GM12891 (cell line): Measurements from ENCODE around the gene HMHB1.

Source experiments
- PAX5 ChIP-seq: IDR thresholded peaks from 2 replicates; pipeline ENCODE4 v1.6.1; 2011; ENCODE audit warnings: low read length, moderate library complexity, mild to moderate bottlenecking; ENCODE audit not compliant: insufficient read depth, severe bottlenecking
- POLR2A ChIP-seq: IDR thresholded peaks from 2 replicates; pipeline ENCODE4 v1.6.1; 2011; ENCODE audit warnings: low read depth, low read length, control low read depth
- POLR2AphosphoS5 ChIP-seq: IDR thresholded peaks from 2 replicates; pipeline ENCODE4 v1.6.1; 2011; ENCODE audit warnings: low read depth, low read length, control low read depth
- SPI1 ChIP-seq: IDR thresholded peaks from 2 replicates; pipeline ENCODE4 v1.6.1; 2011; ENCODE audit warnings: low read depth, low read length, control low read depth

GRCh38 chr5:143793249-143793648, 18.7 kb upstream of the HMHB1 start:
- TF ChIP-seq POLR2A (no peak), PAX5 (no peak), POLR2AphosphoS5 (no peak), SPI1 (no peak)
